ENCODE results near the gene PRKAB2.

The PRKAB2 gene

GRCh38 chr1:147171399-147172167 is 687 bp downstream of the PRKAB2 start:
- Histone ChIP-seq H3K9ac (ENCODE audit: low read depth, low read length) (peak overlapping the region; percentile 66), H3K4me1 (ENCODE audit: insufficient read depth, low read length) (peaks cover 46% of the 10 kb centered on the region), H3K4me3 (ENCODE audit: low read depth in 1 of 2, low read length in 2 of 2) (peak overlapping the region; percentile 62 to 81), H3K9me3 (ENCODE audit: insufficient read depth, low read length, severe bottlenecking) (no peaks in the 10 kb centered on the region), H3K36me3 (ENCODE audit: insufficient read depth, low read length) (peaks cover 13% of the 10 kb centered on the region), H3K27ac (ENCODE audit: low read length) (peak overlapping the region; percentile 69), H3K4me2 (ENCODE audit: insufficient read depth, low read length) (peak overlapping the region; percentile 71), H2AFZ (ENCODE audit: low read depth, low read length) (peak overlapping the region; percentile 99), H3K79me2 (ENCODE audit: insufficient read depth, low read length) (peaks cover 44% of the 10 kb centered on the region), H3K27me3 (ENCODE audit: insufficient read depth, low read length, poor library complexity) (no peaks in the 10 kb centered on the region), H4K20me1 (ENCODE audit: insufficient read depth, low read length) (no peaks in the 10 kb centered on the region)
- ATAC-seq (ENCODE audit: insufficient read depth, low read depth) = no peak; the same call in 2 of the 3 replicates
- DNase-seq = no peak
- TF ChIP-seq CTCF (IDR thresholded peaks at IDR 0.05; ENCODE audit: borderline replicate concordance, extremely low read depth, low read length, poor library complexity, severe bottlenecking) (no peak), EZH2 (IDR thresholded peaks at IDR 0.05; ENCODE audit: borderline replicate concordance, low read depth, low read length, severe bottlenecking) (no peak)

GRCh38 chr1:147169840-147170674 is 2.2 kb downstream of the PRKAB2 start:
- Histone ChIP-seq H3K27ac (ENCODE audit: low read length) (no peak overlapping the region), H3K4me2 (ENCODE audit: insufficient read depth, low read length) (peak overlapping the region; percentile 71), H3K9ac (ENCODE audit: low read depth, low read length) (peak overlapping the region; percentile 66; the same call in 1 of the 2 replicates)

GRCh38 chr1:147169171-147169570 is 3.1 kb downstream of the PRKAB2 start:
- no peak for DNase-seq

More at GRCh38 chr1:147169840-147170674, 2.2 kb downstream of the PRKAB2 start:
- H3K79me2 ChIP-seq (ENCODE audit: insufficient read depth, low read length) = peaks cover 44% of the 10 kb centered on the region
- no peaks in the 10 kb centered on the region for H3K9me3 ChIP-seq (ENCODE audit: insufficient read depth, low read length, severe bottlenecking)
- ATAC-seq (ENCODE audit: insufficient read depth, low read depth) = no peak
- no peak for TF ChIP-seq EZH2 (IDR thresholded peaks at IDR 0.05; ENCODE audit: borderline replicate concordance, low read depth, low read length, severe bottlenecking)
- no peak for TF ChIP-seq CTCF (IDR thresholded peaks at IDR 0.05; ENCODE audit: borderline replicate concordance, extremely low read depth, low read length, poor library complexity, severe bottlenecking)
- H4K20me1 ChIP-seq (ENCODE audit: insufficient read depth, low read length) = no peaks in the 10 kb centered on the region
- peaks cover 46% of the 10 kb centered on the region for H3K4me1 ChIP-seq (ENCODE audit: insufficient read depth, low read length)
- no peak overlapping the region for H2AFZ ChIP-seq (ENCODE audit: low read depth, low read length)
- no peaks in the 10 kb centered on the region for H3K27me3 ChIP-seq (ENCODE audit: insufficient read depth, low read length, poor library complexity)
- H3K4me3 ChIP-seq (ENCODE audit: low read depth in 1 of 2, low read length in 2 of 2) = peak overlapping the region in 1 of 2 experiments; percentile 81; a peak in 2 of 4 replicates
- no peak for DNase-seq
- H3K36me3 ChIP-seq (ENCODE audit: insufficient read depth, low read length) = peaks cover 21% of the 10 kb centered on the region

More at GRCh38 chr1:147169171-147169570, 3.1 kb downstream of the PRKAB2 start:
- Histone ChIP-seq H3K9me3 (ENCODE audit: insufficient read depth, low read length, severe bottlenecking) (no peaks in the 10 kb centered on the region), H3K4me3 (ENCODE audit: low read depth in 1 of 2, low read length in 2 of 2) (no peak overlapping the region), H3K27me3 (ENCODE audit: insufficient read depth, low read length, poor library complexity) (no peaks in the 10 kb centered on the region), H3K79me2 (ENCODE audit: insufficient read depth, low read length) (peaks cover 44% of the 10 kb centered on the region), H3K4me1 (ENCODE audit: insufficient read depth, low read length) (peaks cover 45% of the 10 kb centered on the region), H3K36me3 (ENCODE audit: insufficient read depth, low read length) (peaks cover 21% of the 10 kb centered on the region), H3K4me2 (ENCODE audit: insufficient read depth, low read length) (no peak overlapping the region; the same call in 1 of the 2 replicates), H3K27ac (ENCODE audit: low read length) (no peak overlapping the region), H2AFZ (ENCODE audit: low read depth, low read length) (no peak overlapping the region), H3K9ac (ENCODE audit: low read depth, low read length) (no peak overlapping the region), H4K20me1 (ENCODE audit: insufficient read depth, low read length) (no peaks in the 10 kb centered on the region)
- no peak for ATAC-seq (ENCODE audit: insufficient read depth, low read depth)
- TF ChIP-seq EZH2 (IDR thresholded peaks at IDR 0.05; ENCODE audit: borderline replicate concordance, low read depth, low read length, severe bottlenecking) (no peak), CTCF (IDR thresholded peaks at IDR 0.05; ENCODE audit: borderline replicate concordance, extremely low read depth, low read length, poor library complexity, severe bottlenecking) (no peak)
